ENCODE results near the gene FGD6. TPM values are rescaled to one million over a fixed set of nuclear protein-coding genes. Genes with fewer than 3 reads are reported as not detected.

Gene FGD6
- total and polyA plus RNA-seq, 8 donors = 13.8 to 36.0 (median 16.0) TPM

DNA sequence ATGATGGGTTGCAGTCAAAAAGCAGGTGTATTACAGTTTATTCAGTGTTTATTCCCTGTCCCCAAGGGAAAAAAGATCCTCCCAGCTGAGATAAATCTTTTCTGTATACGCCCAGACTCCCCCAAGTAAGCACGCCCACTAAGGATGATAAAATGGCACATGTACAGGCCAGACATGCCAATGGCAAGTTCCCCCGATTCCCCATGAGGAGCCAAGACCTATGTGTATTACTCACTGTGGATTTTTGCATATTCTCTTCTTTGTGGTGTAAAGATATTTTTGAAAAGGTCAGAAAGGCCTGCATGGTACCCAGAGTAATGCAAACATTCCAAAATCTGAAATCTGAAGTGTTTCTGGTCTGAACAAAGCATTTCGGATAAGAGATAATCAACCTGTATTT, 166.0 kb downstream of the FGD6 start:
- H3K36me3 ChIP-seq = peaks cover 0 to 79% of the 10 kb centered on the region in 2 donors

GRCh38 chr12:95037906-95038305, 179.4 kb downstream of the FGD6 start:
- Histone ChIP-seq H3K4me1 (no peaks in the 10 kb centered on the region), H3K36me3 (peaks cover 0 to 66% of the 10 kb centered on the region in 2 donors), H3K4me3 (no peak overlapping the region), H3K27ac (no peak overlapping the region), H3K9me3 (no peaks in the 10 kb centered on the region), H3K27me3 (no peaks in the 10 kb centered on the region)
- no peak for DNase-seq
- ATAC-seq = no peak
- intact Hi-C loops (cut with DNase I) = no loop called here
- TF ChIP-seq CTCF (IDR thresholded peaks at IDR 0.05) = no peak

More for the DNA sequence above, 166.0 kb downstream of the FGD6 start:
- TF ChIP-seq CTCF (IDR thresholded peaks at IDR 0.05) = no peak
- Histone ChIP-seq H3K9me3 (no peaks in the 10 kb centered on the region), H3K27ac (no peak overlapping the region), H3K4me3 (no peak overlapping the region), H3K4me1 (no peaks in the 10 kb centered on the region), H3K27me3 (no peaks in the 10 kb centered on the region)
- intact Hi-C loops (cut with DNase I) = no loop called here
- DNase-seq (no peak), ATAC-seq (no peak)

- no peaks in the 10 kb centered on the region for H3K4me1 ChIP-seq
- intact Hi-C loops (cut with DNase I) = no loop called here
- H3K9me3 ChIP-seq = no peaks in the 10 kb centered on the region
- peaks cover 0 to 71% of the 10 kb centered on the region in 2 donors for H3K36me3 ChIP-seq
- no peak for DNase-seq
- H3K27me3 ChIP-seq = no peaks in the 10 kb centered on the region
- no peak overlapping the region for H3K4me3 ChIP-seq
- H3K27ac ChIP-seq = no peak overlapping the region
- no peak for TF ChIP-seq CTCF (IDR thresholded peaks at IDR 0.05)
- no peak for ATAC-seq
These were observed 182.5 kb downstream of the FGD6 start for GRCh38 chr12:95034750-95035149.

Other genes starting within 250 kb of the FGD6 start
- gene NDUFA12, start 213.8 kb downstream of the FGD6 start, total RNA-seq = 10 to 100 TPM; 76.0 to 87.0 TPM
- 10 to 100 TPM; 79.8 to 87.2 (median 80.9) TPM for gene NDUFA12, start 213.8 kb downstream of the FGD6 start, polyA plus RNA-seq (ENCODE audit: insufficient read length in 6 of 6)
- 10 to 100 TPM; 28.8 to 32.3 TPM for gene NR2C1, start 143.8 kb downstream of the FGD6 start, total RNA-seq
- 10 to 100 TPM; 73.0 to 100.0 (median 78.4) TPM for gene NR2C1, start 143.8 kb downstream of the FGD6 start, polyA plus RNA-seq (ENCODE audit: insufficient read length in 6 of 6)
- gene VEZT, start 340 bp upstream of the FGD6 start, total RNA-seq = 10 to 100 TPM; 69.4 to 84.3 TPM
- gene VEZT, start 340 bp upstream of the FGD6 start, polyA plus RNA-seq (ENCODE audit: insufficient read length in 6 of 6) = 100 to 1,000 TPM in 2 of 6 donors, 10 to 100 TPM in 4; 76.6 to 108 (median 92.4) TPM

All from left lung (tissue), 10 donors.